Mononuclear cell (primary cell): ENCODE data around the gene ADARB2. TPM values are rescaled to one million over a fixed set of nuclear protein-coding genes. Genes with fewer than 3 reads are reported as not detected.

Experiments
- H3K27me3 ChIP-seq: 2 replicates; pipeline ENCODE4 v1.6.0; 2011; ENCODE audit warnings: low read length, control low read depth; ENCODE audit not compliant: insufficient read depth
- H3K4me1 ChIP-seq: 2 replicates; pipeline ENCODE4 v1.5.1; 2011; ENCODE audit warnings: mild to moderate bottlenecking, low read length, control low read depth; ENCODE audit not compliant: insufficient read depth
- H3K4me3 ChIP-seq: 2 replicates; pipeline ENCODE4 v1.5.1; 2011; ENCODE audit warnings: mild to moderate bottlenecking, low read length, moderate library complexity
- H3K9me3 ChIP-seq: 2 replicates; pipeline ENCODE4 v1.5.1; 2011; ENCODE audit warnings: low read depth, mild to moderate bottlenecking, control low read depth, low read length
- total RNA-seq: library from RNA; depleted of rRNA; stranded (reverse); fragments of >200 nt; gene quantifications from one replicate; pipeline ENCODE4 v1.2.3, GENCODE V29; 2012

The ADARB2 gene
- total RNA-seq, 1 donor, result under 0.01 TPM

DNA sequence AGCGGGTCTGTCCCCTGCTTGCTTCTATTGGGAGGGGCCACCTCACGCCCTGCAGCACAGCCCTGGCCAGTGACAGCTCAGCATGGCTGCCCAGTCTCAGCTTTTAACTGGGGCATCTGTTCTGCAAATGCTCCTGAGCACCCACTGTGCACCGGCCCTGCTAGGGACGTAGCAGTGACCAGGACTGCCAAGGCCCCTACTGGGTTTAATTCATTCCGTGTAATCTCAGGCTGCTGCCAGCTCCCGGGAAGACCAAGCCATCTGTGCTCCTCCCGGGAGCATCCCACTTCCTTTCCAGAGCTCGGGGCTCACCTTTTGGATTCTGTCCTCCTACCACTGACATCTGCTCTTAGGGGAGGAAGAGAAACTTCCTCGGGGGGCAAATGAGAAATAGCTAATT lies 85.2 kb downstream of the ADARB2 start:
- no peaks in the 10 kb centered on the region for H3K9me3 ChIP-seq
- no peak overlapping the region for H3K4me3 ChIP-seq
- no peaks in the 10 kb centered on the region for H3K27me3 ChIP-seq
- no peaks in the 10 kb centered on the region for H3K4me1 ChIP-seq

DNA sequence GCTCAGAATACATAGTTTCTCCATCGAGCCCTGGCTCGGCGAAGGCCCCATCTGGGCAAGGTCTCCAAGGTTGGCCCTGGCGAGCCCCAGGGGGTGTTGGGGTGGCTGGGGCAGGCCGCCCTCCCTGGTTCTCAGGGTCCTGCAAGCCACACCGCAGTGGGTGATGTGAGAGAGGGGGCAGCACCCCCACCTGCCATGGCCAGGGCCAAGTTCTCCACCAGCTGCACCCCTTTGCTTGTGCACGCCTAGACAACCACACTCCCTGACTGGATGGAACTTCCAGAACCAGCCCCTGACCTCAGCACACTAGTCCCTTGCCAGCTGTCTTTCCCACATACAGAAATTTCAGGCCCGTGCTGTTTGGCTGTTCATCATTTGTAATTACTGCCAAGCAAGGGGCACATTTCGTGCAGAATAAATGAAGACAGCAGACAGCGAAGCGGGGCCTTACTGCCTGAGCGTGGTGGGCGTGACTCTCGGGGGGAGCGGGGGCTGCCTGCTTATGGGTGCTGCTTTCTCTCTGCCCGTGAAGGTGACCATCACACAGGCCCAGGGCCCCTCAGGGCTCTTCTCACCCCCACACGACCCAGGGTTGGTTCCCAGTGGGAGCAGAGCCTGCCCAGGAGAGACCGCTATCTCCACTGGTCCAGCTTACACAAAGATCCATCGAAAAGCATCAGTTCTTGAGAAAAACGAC lies 85.9 kb downstream of the ADARB2 start:
- no peak overlapping the region for H3K4me3 ChIP-seq
- no peaks in the 10 kb centered on the region for H3K4me1 ChIP-seq
- H3K27me3 ChIP-seq, result no peaks in the 10 kb centered on the region
- no peaks in the 10 kb centered on the region for H3K9me3 ChIP-seq

- no peaks in the 10 kb centered on the region for H3K9me3 ChIP-seq
- H3K4me3 ChIP-seq, result no peak overlapping the region
- H3K27me3 ChIP-seq, result no peaks in the 10 kb centered on the region
- no peaks in the 10 kb centered on the region for H3K4me1 ChIP-seq
These were observed 86.6 kb downstream of the ADARB2 start for GRCh38 chr10:1650542-1651269.

DNA sequence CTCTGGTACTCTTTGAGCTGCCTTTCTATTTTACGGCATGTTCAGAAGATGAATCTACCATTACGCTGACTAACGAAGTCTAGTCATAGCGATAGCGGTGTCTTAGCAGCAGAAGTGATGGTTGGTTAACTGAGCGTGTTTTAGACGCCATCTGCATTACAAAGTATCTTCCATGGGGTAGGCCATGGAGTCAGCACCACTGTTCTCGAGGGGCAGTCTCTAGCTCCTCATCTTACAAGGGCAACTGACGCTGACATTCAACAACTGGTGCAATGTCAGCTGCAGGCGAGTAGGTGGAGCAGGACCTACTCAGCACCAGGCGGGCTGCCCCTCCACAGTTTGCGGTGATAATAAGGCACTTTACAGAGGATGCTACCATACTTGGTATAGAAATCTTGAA lies 88.7 kb downstream of the ADARB2 start:
- Histone ChIP-seq H3K9me3 (no peaks in the 10 kb centered on the region), H3K27me3 (no peaks in the 10 kb centered on the region), H3K4me1 (no peaks in the 10 kb centered on the region), H3K4me3 (no peak overlapping the region)

- Histone ChIP-seq H3K27me3 (no peaks in the 10 kb centered on the region), H3K9me3 (no peaks in the 10 kb centered on the region), H3K4me3 (no peak overlapping the region), H3K4me1 (no peaks in the 10 kb centered on the region)
These were observed 91.0 kb downstream of the ADARB2 start for GRCh38 chr10:1646332-1646731.

DNA sequence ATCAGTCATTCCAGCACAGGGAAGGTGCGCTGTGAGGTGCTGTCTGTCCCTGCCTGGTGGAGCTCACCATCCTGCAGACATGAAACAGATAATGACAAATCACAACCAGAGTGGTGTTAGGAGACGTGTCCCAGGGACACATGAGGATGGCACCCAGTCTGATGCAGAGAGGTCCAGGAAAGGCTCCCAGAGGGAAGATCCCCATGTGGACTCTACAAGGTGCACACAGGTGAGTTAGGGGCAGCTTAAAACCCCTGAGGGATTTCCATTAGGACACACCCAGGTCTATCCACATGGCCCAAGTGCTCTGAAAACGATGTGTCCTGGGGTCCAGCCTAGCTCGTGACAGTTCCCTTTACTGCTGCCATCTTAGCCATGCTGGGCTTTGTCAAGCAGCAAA lies 91.4 kb downstream of the ADARB2 start:
- H3K9me3 ChIP-seq, result no peaks in the 10 kb centered on the region
- H3K27me3 ChIP-seq, result no peaks in the 10 kb centered on the region
- H3K4me1 ChIP-seq, result no peaks in the 10 kb centered on the region
- H3K4me3 ChIP-seq, result no peak overlapping the region

- Histone ChIP-seq H3K9me3 (no peaks in the 10 kb centered on the region), H3K4me3 (no peak overlapping the region), H3K27me3 (no peaks in the 10 kb centered on the region), H3K4me1 (no peaks in the 10 kb centered on the region)
These were observed 93.1 kb downstream of the ADARB2 start for GRCh38 chr10:1644191-1644711.

GRCh38 chr10:1643908-1644179 lies 93.5 kb downstream of the ADARB2 start:
- H3K4me1 ChIP-seq, result no peaks in the 10 kb centered on the region
- no peaks in the 10 kb centered on the region for H3K27me3 ChIP-seq
- no peak overlapping the region for H3K4me3 ChIP-seq
- no peaks in the 10 kb centered on the region for H3K9me3 ChIP-seq

GRCh38 chr10:1643161-1643907 lies 94.0 kb downstream of the ADARB2 start:
- H3K4me1 ChIP-seq, result no peaks in the 10 kb centered on the region
- no peaks in the 10 kb centered on the region for H3K9me3 ChIP-seq
- no peaks in the 10 kb centered on the region for H3K27me3 ChIP-seq
- no peak overlapping the region for H3K4me3 ChIP-seq

- H3K9me3 ChIP-seq, result no peaks in the 10 kb centered on the region
- no peak overlapping the region for H3K4me3 ChIP-seq
- H3K27me3 ChIP-seq, result no peaks in the 10 kb centered on the region
- H3K4me1 ChIP-seq, result no peaks in the 10 kb centered on the region
These were observed 94.6 kb downstream of the ADARB2 start for GRCh38 chr10:1642600-1643160.

DNA sequence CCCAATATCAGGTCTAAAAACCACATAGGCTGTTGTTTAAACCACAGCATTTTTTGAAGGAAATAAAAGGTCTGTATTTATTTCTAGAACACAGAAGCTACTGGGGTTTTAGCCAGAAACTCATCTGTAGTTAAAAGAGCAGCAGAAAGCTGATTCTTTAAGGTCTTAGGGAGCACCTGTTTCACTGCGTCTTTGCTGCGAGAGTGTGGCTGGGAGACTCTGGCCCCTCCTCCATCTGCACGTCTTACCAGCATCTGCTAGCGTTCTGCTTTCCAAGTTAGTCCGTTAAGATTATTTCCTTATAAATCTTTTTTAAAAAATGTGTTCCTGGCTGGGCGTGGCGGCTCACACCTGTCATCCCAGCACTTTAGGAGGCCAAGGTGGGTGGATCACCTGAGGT lies 95.9 kb downstream of the ADARB2 start:
- Histone ChIP-seq H3K4me1 (no peaks in the 10 kb centered on the region), H3K9me3 (no peaks in the 10 kb centered on the region), H3K4me3 (no peak overlapping the region), H3K27me3 (no peaks in the 10 kb centered on the region)

- H3K4me1 ChIP-seq, result no peaks in the 10 kb centered on the region
- no peaks in the 10 kb centered on the region for H3K27me3 ChIP-seq
- H3K4me3 ChIP-seq, result no peak overlapping the region
- no peaks in the 10 kb centered on the region for H3K9me3 ChIP-seq
These were observed 98.4 kb downstream of the ADARB2 start for GRCh38 chr10:1638889-1639419.

GRCh38 chr10:1635340-1635739 lies 102.0 kb downstream of the ADARB2 start:
- no peaks in the 10 kb centered on the region for H3K9me3 ChIP-seq
- H3K4me1 ChIP-seq, result no peaks in the 10 kb centered on the region
- no peaks in the 10 kb centered on the region for H3K27me3 ChIP-seq
- H3K4me3 ChIP-seq, result no peak overlapping the region

GRCh38 chr10:1634239-1634638 lies 103.1 kb downstream of the ADARB2 start:
- Histone ChIP-seq H3K27me3 (no peaks in the 10 kb centered on the region), H3K4me3 (no peak overlapping the region), H3K9me3 (no peaks in the 10 kb centered on the region), H3K4me1 (no peaks in the 10 kb centered on the region)

GRCh38 chr10:1633783-1634182 lies 103.5 kb downstream of the ADARB2 start:
- Histone ChIP-seq H3K9me3 (no peaks in the 10 kb centered on the region), H3K4me1 (no peaks in the 10 kb centered on the region), H3K4me3 (no peak overlapping the region), H3K27me3 (no peaks in the 10 kb centered on the region)
